ENCODE data around the gene SUSD3.

The SUSD3 gene

DNA sequence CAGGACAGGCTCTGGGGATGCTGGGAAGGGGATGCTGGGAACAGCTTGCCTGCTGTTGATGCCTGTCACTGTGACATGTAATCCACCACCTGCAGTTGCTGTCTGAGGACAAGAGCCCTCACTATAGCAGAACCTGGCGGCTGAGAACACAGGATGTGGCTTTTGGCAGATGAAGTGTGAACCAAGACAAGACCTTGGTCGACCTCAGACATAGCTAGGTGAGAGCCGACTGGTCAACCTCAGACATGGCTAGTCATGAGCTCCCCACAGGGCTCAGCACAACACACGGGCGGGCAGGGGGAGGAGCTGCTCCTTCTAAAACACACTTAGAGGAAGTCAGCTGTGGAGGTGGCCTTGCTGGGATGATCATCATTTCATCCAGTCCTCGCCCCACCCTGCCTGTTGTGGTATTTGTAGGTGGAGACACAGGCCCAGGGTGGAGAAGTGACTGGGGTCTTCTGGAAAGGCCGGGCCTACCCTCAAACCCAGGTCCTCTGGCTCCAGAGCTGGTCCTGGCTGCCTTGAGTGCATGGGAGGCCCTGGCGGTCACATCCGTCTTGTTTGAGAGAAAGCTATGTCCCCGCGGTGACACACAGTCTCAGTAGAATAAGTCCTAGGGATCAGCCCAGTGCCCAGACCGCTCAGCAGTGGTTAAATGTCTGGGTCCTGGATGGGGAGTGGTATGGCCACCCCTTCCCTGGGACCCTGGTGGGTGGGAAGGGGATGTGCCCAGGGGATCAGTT lies 6.1 kb downstream of the SUSD3 start:
- H3K4me3 ChIP-seq (ENCODE audit: low read length): peak overlapping the region; percentile 8; the same call in 1 of the 2 replicates
- TF ChIP-seq ZNF274 (IDR thresholded peaks at IDR 0.05; ENCODE audit: low read depth, low read length): no peak

- H3K4me3 ChIP-seq (ENCODE audit: low read length): no peak overlapping the region
These were observed 6.7 kb downstream of the SUSD3 start for GRCh38 chr9:93065135-93065720.

DNA sequence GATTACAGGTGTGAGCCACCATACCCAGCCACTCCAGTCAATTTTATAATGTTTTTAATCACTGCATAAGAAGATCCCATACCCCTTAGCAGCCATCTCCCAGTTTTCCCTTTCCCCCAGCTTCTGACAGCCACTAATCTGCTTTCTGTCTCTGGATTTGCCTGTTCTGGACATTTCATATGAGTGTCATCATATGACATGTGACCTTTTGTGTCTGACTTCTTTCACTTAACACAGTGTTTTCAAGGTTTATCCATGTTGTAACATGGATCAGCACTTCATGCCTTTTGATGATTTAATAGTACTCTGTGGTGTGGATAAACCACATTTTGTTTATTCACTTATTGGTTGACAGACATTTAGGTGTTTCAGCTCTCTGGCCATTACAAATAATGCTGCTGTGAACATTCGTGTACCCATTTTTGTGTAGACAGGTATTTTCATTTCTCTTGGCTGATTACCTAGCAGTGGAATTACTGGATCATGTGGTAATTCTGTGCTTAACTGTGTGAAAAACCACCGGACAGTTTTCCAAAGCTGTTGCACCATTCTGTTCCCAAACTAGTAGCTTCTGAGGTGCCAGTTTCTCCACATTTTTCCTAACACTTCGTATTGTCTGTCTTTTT lies 8.6 kb downstream of the SUSD3 start:
- no peak for TF ChIP-seq ZNF274 (IDR thresholded peaks at IDR 0.05; ENCODE audit: low read depth, low read length)
- H3K4me3 ChIP-seq (ENCODE audit: low read length): no peak overlapping the region

More at GRCh38 chr9:93065135-93065720, 6.7 kb downstream of the SUSD3 start:
- TF ChIP-seq ZNF274 (IDR thresholded peaks at IDR 0.05; ENCODE audit: low read depth, low read length): no peak

DNA sequence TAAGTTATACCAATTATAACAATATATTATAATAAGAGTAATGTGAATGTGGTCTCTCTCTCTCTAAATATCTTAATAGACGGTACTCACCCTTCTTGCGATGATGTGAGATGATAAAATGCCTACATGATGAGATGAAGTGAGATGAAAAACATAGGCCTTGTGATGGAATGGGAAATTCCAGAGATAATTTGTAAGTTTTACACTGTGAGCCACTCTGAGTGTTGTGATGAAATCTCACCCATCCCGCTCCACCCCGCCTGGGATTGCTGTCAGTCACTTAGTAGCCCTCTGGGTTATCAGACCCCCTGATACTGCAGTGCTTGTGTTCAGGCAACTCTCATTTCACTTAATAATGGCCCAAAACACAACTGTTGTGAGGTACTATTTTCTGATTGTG lies 10.5 kb downstream of the SUSD3 start:
- TF ChIP-seq ZNF274 (IDR thresholded peaks at IDR 0.05; ENCODE audit: low read depth, low read length): no peak

GRCh38 chr9:93071464-93071863 lies 13.0 kb downstream of the SUSD3 start:
- no peak for TF ChIP-seq ZNF274 (IDR thresholded peaks at IDR 0.05; ENCODE audit: low read depth, low read length)
- H3K4me3 ChIP-seq (ENCODE audit: low read length): no peak overlapping the region

More for the DNA sequence above, 10.5 kb downstream of the SUSD3 start:
- H3K4me3 ChIP-seq (ENCODE audit: low read length): no peak overlapping the region

DNA sequence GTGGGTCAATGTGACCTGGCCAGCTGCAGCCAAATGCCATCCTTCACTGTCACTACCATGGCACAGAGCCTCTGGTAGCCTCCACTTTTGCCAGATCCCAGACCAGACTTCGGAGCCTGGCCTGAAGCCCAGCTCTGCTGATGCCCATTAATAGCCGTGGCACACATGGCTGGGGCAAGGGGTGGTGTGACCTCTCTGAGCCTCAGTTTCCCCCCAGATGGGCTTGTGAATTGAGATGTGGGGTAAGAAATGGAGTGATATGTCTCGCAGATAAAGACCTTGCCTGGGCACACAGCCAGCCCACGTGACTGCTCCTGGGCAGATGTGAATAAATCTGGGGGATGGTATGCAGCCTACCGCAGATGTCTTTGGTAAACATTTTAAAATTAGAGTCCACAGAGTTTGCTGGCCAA lies 13.9 kb downstream of the SUSD3 start:
- H3K4me3 ChIP-seq (ENCODE audit: low read length): no peak overlapping the region
- no peak for TF ChIP-seq ZNF274 (IDR thresholded peaks at IDR 0.05; ENCODE audit: low read depth, low read length)

DNA sequence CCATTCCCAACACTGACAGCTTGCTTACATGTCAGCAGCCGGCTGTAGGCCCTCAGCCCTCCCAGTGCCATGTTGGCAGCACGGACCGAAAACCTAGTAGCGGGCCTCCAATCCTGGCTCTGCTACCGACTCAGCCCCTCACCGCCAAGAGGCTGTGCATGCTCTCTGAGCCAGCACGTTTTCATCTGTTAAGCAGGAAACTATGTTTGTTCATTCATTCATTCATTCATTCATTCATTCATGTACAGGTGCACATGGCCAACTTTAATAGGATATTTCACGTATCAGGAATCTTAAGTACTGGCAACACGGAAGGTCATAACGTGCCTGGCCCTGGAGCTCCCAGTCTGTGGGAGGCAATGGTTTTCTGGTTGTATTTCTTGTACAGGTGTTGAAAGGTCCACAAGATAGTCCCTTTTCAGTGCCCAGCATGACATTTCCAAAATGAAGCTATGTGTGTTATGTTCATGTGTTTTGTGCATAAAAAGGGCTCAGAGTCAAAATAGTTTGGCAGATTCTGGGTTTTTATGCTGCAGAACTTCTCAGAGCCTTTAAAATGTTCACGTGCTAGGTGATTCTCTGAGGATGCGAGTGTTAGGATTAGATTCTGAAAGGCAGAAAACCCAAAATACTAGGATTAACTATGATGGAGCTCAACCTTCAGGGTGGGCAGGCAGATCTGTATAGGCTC lies 17.7 kb downstream of the SUSD3 start:
- no peak overlapping the region for H3K4me3 ChIP-seq (ENCODE audit: low read length)
- no peak for TF ChIP-seq ZNF274 (IDR thresholded peaks at IDR 0.05; ENCODE audit: low read depth, low read length)

GRCh38 chr9:93076792-93077128 lies 18.3 kb downstream of the SUSD3 start:
- no peak overlapping the region for H3K4me3 ChIP-seq (ENCODE audit: low read length)
- TF ChIP-seq ZNF274 (IDR thresholded peaks at IDR 0.05; ENCODE audit: low read depth, low read length): no peak

DNA sequence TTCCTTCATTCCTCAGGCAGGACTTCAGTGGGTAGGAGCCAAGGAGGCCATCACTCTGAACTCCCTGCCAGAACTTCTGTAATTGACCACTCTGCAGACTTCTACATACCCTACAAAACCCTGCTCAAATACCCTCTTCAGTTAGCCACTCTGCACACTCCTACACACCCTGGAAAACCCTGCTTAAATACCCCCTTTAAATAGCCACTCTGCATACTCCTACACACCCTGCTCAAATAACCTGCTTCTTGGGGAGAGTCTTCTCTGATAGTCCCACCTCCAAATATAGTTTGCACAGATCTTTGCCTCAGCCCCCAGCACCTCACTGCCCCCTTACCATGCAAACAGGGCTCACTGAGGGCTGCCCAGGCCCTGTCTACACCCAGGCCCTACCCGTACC lies 18.9 kb downstream of the SUSD3 start:
- no peak overlapping the region for H3K4me3 ChIP-seq (ENCODE audit: low read length)

GRCh38 chr9:93077811-93078210 lies 19.3 kb downstream of the SUSD3 start:
- no peak for TF ChIP-seq ZNF274 (IDR thresholded peaks at IDR 0.05; ENCODE audit: low read depth, low read length)
- no peak overlapping the region for H3K4me3 ChIP-seq (ENCODE audit: low read length)

More for the DNA sequence above, 18.9 kb downstream of the SUSD3 start:
- no peak for TF ChIP-seq ZNF274 (IDR thresholded peaks at IDR 0.05; ENCODE audit: low read depth, low read length)

DNA sequence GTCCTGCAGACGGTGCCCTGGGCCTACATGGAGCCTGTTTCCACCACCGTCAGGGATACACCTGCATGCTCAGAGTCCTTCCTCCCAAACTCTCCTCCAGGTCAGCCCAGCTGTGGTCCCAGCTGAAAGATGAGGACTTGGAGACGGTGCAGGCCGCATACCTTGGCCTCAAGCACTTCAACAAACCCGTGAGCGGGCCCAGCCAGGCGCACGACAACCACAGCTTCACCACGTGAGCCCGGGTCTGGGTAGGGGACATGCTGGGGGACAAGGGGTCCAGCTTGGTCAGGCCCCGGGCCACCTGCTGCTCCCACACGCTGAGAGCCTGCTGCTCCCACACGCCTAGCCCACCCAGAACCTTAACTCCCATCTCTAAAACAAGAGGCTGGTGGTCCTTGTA lies 20.9 kb downstream of the SUSD3 start:
- no peak for TF ChIP-seq ZNF274 (IDR thresholded peaks at IDR 0.05; ENCODE audit: low read depth, low read length)
- H3K4me3 ChIP-seq (ENCODE audit: low read length): no peak overlapping the region

DNA sequence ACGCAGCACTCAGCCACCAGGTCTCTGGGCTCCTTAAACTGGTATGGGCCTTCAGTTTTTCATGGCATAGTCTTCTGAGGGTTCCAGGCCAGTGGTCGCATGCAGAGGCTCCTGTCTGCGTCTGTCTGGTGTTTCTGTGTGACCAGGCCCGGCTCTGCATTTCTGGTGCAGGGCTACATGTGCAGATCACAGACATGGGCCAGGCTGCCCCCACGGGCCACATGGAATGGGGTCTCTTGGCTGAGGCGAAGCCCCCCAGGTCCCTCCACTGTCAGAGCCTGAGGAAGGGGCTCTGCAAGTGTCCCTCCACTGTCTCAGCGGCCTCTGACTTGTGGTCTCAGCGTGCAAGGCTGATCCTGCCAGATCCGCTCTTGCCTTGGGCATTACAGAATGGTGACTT lies 21.9 kb downstream of the SUSD3 start:
- TF ChIP-seq ZNF274 (IDR thresholded peaks at IDR 0.05; ENCODE audit: low read depth, low read length): no peak
- no peak overlapping the region for H3K4me3 ChIP-seq (ENCODE audit: low read length)

GRCh38 chr9:93081081-93081529 lies 22.6 kb downstream of the SUSD3 start:
- H3K4me3 ChIP-seq (ENCODE audit: low read length): no peak overlapping the region
- no peak for TF ChIP-seq ZNF274 (IDR thresholded peaks at IDR 0.05; ENCODE audit: low read depth, low read length)

GRCh38 chr9:93081931-93082330 lies 23.4 kb downstream of the SUSD3 start:
- no peak for TF ChIP-seq ZNF274 (IDR thresholded peaks at IDR 0.05; ENCODE audit: low read depth, low read length)
- no peak overlapping the region for H3K4me3 ChIP-seq (ENCODE audit: low read length)

All from GM08714 (cell line).